C4-2B (cell line): ENCODE data around the gene CDHR3.

Experiments used
- CTCF ChIP-seq: fragments of 450-650 bp; conservative IDR thresholded peaks from 2 replicates; pipeline ENCODE4 v1.5.1; 2017; ENCODE audit warnings: mild to moderate bottlenecking
- ZFX ChIP-seq: fragments of 450-650 bp; IDR thresholded peaks from 2 replicates; pipeline ENCODE4 v1.6.1; 2017

GRCh38 chr7:105926131-105926530 lies 36.9 kb upstream of the CDHR3 start:
- no peak for TF ChIP-seq CTCF
- no peak for TF ChIP-seq ZFX
